HG03354 (cell line): ENCODE measurements around the gene SPZ1.
"Not testable (repeated sequence)": the region's sequence is repeated elsewhere in the genome, so short reads cannot be mapped to it uniquely, and the experiment has no call there.

ENCODE experiments used
- ATAC-seq: cut with Tn5 transposase; IDR thresholded peaks from one replicate; pipeline ENCODE4 v1.9.1; 2021; ENCODE audit warnings: mild to moderate bottlenecking; ENCODE audit not compliant: unreplicated experiment, poor library complexity, severe bottlenecking

Gene SPZ1

DNA sequence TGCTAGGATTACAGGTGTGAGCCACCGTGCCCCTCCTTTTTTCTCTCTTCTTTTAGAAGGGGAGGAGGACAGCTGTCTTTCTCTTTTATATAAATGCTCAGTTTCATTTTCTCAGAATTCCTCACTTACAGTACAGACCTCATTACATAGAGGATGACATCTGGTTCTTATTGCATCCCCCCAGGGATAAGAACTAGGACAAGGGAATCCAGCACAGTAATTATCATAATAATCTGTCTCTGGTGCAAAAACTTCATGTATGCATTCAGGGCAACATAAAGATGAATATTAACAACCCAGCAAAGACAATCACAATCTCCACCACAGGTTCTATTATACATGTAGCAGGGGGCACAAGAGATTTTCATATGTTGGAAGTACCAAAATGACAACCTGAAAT is 5.1 kb downstream of the SPZ1 start:
- ATAC-seq = no peak

DNA sequence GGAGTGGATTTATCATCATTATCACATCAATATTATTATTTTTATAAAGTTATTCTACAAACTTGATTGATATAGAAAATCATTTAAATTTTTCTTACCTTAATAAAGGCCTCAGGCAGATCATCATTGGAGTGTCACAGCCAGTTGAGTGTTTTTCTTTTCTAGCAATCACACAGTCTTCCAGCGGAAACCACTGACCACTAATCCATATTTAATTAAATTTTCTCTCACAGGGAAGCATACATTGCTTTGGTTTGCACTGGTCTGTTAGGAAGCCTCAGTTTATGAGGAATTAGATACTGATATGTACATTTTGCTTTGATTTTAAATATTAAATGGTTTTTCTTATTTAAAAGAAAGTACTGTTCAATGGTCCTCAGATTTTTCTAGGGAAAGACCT is 6.7 kb downstream of the SPZ1 start:
- no peak for ATAC-seq

DNA sequence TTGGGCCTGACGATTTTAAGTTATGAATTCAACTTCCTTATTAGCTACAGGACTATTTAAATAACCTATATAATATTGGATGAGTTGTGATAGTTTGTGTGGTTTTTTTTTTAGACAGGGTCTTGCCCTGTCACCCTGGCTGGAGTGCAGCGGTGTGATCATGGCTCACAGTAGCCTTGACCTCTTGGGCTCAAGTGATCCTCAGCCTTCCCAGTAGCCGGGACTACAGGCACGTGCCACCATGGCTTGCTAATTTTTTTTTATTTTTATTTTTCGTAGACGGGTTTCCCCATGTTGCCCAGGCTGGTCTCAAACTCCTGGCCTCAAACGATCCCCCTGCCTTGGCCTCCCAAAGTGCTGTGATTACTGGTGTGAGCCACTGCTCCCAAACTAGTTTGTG is 17.6 kb downstream of the SPZ1 start:
- no peak for ATAC-seq

DNA sequence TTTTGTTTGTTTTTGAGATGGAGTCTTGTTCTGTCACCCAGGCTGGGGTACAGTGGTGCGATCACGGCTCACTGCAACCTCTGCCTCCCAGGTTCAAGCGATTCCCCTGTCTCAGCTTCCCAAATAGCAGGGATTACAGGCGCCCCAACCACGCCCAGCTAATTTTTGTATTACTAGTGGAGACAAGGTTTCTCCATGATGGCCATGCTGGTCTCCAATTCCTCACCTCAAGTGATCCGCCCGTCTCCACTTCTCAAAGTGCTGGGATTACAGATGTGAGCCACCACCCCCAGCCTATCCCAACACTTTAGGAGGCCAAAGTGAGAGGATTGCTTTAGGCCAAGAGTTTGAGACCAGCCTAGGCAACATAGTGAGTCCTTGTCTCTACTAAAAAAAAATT is 19.3 kb downstream of the SPZ1 start:
- ATAC-seq = no peak

GRCh38 chr5:80341016-80341775 is 21.4 kb downstream of the SPZ1 start:
- ATAC-seq = no peak

GRCh38 chr5:80343067-80343466 is 23.3 kb downstream of the SPZ1 start:
- ATAC-seq = no peak

DNA sequence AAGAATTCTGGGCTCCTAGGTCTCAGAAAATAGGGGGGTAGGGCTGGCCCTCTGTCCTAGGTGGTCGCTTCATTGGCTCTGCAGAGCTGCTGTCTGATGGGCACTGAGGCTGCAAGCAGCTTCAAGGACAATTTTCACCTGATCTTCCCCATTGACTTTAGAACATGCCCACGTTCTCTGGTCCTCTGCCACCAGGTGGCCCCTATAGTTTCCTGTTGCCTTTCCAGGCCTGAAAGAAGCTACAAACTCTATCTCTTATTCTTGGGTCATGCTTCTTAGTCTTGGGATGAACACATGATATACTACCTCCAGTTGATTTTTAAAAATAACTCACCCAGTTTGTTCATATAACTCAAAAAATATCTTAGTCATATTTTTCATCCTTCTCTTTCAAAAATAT is 26.3 kb downstream of the SPZ1 start:
- ATAC-seq = peak; percentile 52

GRCh38 chr5:80348171-80348570 is 28.4 kb downstream of the SPZ1 start:
- no peak for ATAC-seq

- not testable (repeated sequence) for ATAC-seq
Observed at GRCh38 chr5:80351019-80351418, 31.2 kb downstream of the SPZ1 start.

DNA sequence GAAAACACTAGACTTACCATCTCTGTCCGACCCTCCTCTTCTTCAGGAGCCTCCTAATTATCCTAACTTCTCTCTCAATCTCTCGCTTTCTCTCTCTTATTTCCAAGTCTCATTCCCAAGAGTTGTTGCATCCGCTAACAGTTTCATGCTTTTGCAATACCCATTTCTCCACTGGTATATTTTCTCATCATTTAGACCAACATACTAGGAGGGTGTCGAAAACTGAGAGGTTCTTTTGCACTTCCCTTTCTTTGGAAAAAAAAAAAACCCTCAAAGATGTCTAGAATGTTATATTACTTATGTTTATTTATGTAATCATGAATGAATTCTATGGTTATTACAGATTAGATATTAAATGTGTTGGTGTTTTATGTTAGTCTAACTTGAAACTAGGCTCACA is 35.9 kb downstream of the SPZ1 start:
- ATAC-seq = no peak

- no peak for ATAC-seq
Observed at GRCh38 chr5:80357671-80358070, 37.9 kb downstream of the SPZ1 start.

DNA sequence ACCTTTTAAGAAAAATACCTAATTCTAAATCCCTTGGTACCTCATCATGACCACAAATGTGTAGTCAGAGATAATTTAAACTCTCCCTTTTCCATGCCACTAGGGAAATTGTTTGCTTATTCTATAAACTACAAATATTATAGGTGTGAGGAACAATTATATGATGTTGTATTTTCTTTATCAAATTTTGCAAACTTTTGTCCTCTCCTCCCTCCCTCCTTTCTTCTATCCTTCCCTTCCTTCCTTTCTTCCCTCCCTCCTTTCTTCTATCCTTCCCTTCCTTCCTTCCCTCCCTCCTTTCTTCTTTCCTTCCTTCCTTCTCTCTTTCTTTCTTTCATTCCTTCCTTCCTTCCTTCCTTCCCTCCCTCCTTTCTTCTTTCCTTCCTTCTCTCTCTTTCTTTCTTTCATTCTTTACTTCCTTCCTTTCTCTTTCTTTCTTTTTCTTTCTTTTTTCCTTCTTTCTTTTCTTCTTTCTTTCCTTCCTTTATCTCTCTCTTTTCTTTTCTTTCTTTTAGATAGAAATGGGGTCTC is 41.2 kb downstream of the SPZ1 start:
- ATAC-seq = no peak

- ATAC-seq = no peak
Observed at GRCh38 chr5:80364892-80365291, 45.1 kb downstream of the SPZ1 start.

- no peak for ATAC-seq
Observed at GRCh38 chr5:80368661-80369480, 49.1 kb downstream of the SPZ1 start.

DNA sequence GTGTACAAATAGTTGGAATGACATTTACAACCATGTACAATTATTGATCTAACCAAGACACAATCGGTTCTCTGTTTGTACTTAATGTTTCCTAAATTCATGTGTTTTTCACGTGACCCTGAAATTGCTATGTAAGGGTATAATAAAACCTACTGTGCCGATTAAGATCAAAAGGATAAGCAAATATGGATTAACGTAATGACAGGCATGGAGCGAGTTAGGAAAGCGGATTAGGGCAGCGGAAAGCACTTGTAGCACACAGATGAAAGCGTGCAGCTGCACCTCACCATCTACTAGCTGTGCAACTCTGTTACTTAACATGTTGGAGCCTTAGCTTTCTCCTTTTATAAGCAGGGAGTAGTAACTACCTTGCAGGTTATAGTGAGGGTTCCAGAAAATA is 49.7 kb downstream of the SPZ1 start:
- no peak for ATAC-seq

GRCh38 chr5:80370390-80370789 is 50.6 kb downstream of the SPZ1 start:
- no peak for ATAC-seq
